Neuronal stem cell (in vitro differentiated cells): ENCODE data around the gene NMUR2.

Experiments used
- DNase-seq: peaks from one replicate; pipeline ENCODE4 v3.0.0-alpha.2; 2013; ENCODE audit warnings: low spot score
- H2AFZ ChIP-seq: one replicate; pipeline ENCODE4 v1.6.1; 2013; ENCODE audit warnings: mild to moderate bottlenecking, low read length, inconsistent platforms
- H2AK5ac ChIP-seq: 2 replicates; pipeline ENCODE4 v1.6.1; 2013; ENCODE audit warnings: low read depth, mild to moderate bottlenecking, inconsistent platforms, low read length, moderate library complexity, mixed read lengths
- H2BK120ac ChIP-seq: 2 replicates; pipeline ENCODE4 v1.6.1; 2013; ENCODE audit warnings: low read depth, mild to moderate bottlenecking, inconsistent platforms, low read length, moderate library complexity, mixed read lengths
- H2BK12ac ChIP-seq: one replicate; pipeline ENCODE4 v1.6.1; 2013; ENCODE audit warnings: low read length, inconsistent platforms
- H2BK15ac ChIP-seq: 2 replicates; pipeline ENCODE4 v1.6.1; 2013; ENCODE audit warnings: mild to moderate bottlenecking, low read length, inconsistent platforms, mixed read lengths
- H2BK5ac ChIP-seq: one replicate; pipeline ENCODE4 v1.6.1; 2013; ENCODE audit warnings: inconsistent platforms, mild to moderate bottlenecking, low read length, moderate library complexity
- H3K14ac ChIP-seq: one replicate; pipeline ENCODE4 v1.6.1; 2013; ENCODE audit warnings: low read length, inconsistent platforms
- H3K18ac ChIP-seq: 2 replicates; pipeline ENCODE4 v1.6.1; 2013; ENCODE audit warnings: low read length, inconsistent platforms
- H3K23ac ChIP-seq: 2 replicates; pipeline ENCODE4 v1.6.1; 2013; ENCODE audit warnings: low read depth, mild to moderate bottlenecking, mixed read lengths, low read length, inconsistent platforms; ENCODE audit not compliant: poor library complexity
- H3K27ac ChIP-seq: replicated peaks from 3 replicates; pipeline ENCODE4 v1.5.1; 2013; ENCODE audit warnings: low read length, inconsistent platforms
- H3K27me3 ChIP-seq, 3 experiments: 2 replicates each; pipeline ENCODE4 v1.6.1; 2013; ENCODE audit warnings: low read length in 3 of 3, mild to moderate bottlenecking in 2 of 3, inconsistent platforms in 1 of 3, low read depth in 1 of 3, mixed read lengths in 1 of 3, moderate library complexity in 1 of 3; ENCODE audit not compliant: control insufficient read depth in 3 of 3, insufficient read depth in 3 of 3
- H3K36me3 ChIP-seq, 2 donors: replicated peaks in 1 of 2; 2 replicates each; pipeline ENCODE4 v1.6.1; 2013; ENCODE audit warnings: low read length in 2 of 2; ENCODE audit not compliant: control insufficient read depth in 2 of 2, insufficient read depth in 2 of 2
- H3K4ac ChIP-seq: 2 replicates; pipeline ENCODE4 v1.6.1; 2013; ENCODE audit warnings: inconsistent platforms, mild to moderate bottlenecking, low read length, moderate library complexity
- H3K4me1 ChIP-seq, 2 donors: 1 replicate in 1 of 2; 2 replicates in 1 of 2; pipeline ENCODE4 v1.6.1; 2013; ENCODE audit warnings: low read length in 2 of 2, low read depth in 1 of 2; ENCODE audit not compliant: control insufficient read depth in 2 of 2, insufficient read depth in 1 of 2
- H3K4me2 ChIP-seq: one replicate; pipeline ENCODE4 v1.6.1; 2013; ENCODE audit warnings: mild to moderate bottlenecking, low read length, inconsistent platforms; ENCODE audit not compliant: insufficient read depth, poor library complexity, severe bottlenecking
- H3K4me3 ChIP-seq, 2 donors: 2 replicates each; pipeline ENCODE4 v1.5.1; 2013; ENCODE audit warnings: low read length in 2 of 2, mild to moderate bottlenecking in 2 of 2, inconsistent platforms in 1 of 2, moderate library complexity in 1 of 2
- H3K79me1 ChIP-seq: one replicate; pipeline ENCODE4 v1.6.1; 2013; ENCODE audit warnings: low read depth, mild to moderate bottlenecking, inconsistent platforms, low read length, moderate library complexity
- H3K9ac ChIP-seq: one replicate; pipeline ENCODE4 v1.6.1; 2013; ENCODE audit warnings: mild to moderate bottlenecking, low read depth, low read length, inconsistent platforms; ENCODE audit not compliant: poor library complexity
- H3K9me3 ChIP-seq, 2 donors: replicated peaks in 1 of 2; 2 replicates each; pipeline versions ENCODE3 to v1.6.1; 2013; ENCODE audit warnings: low read length in 2 of 2, mild to moderate bottlenecking in 2 of 2, inconsistent platforms in 1 of 2, low read depth in 1 of 2, mixed read lengths in 1 of 2, moderate library complexity in 1 of 2; ENCODE audit not compliant: control insufficient read depth in 2 of 2, insufficient read depth in 1 of 2
- H4K8ac ChIP-seq: one replicate; pipeline ENCODE4 v1.6.1; 2013; ENCODE audit warnings: low read depth, mild to moderate bottlenecking, inconsistent platforms, low read length, moderate library complexity
- H4K91ac ChIP-seq: one replicate; pipeline ENCODE4 v1.6.1; 2013; ENCODE audit warnings: low read length, low read depth, mild to moderate bottlenecking, inconsistent platforms; ENCODE audit not compliant: poor library complexity
- WGBS, 2 donors: extraction: QIAGEN DNeasy Blood & Tissue Kit; methylation state at CpG; one replicate each; pipeline ENCODE4 v1.1.7; 2013; ENCODE audit warnings: missing lambda C conversion rate in 2 of 2, mixed read lengths in 1 of 2; ENCODE audit not compliant: insufficient read length in 2 of 2, insufficient replicate concordance in 1 of 2; ENCODE audit errors: extremely low coverage in 2 of 2; 5-methylcytosine and 5-hydroxymethylcytosine counted together

Gene NMUR2

DNA sequence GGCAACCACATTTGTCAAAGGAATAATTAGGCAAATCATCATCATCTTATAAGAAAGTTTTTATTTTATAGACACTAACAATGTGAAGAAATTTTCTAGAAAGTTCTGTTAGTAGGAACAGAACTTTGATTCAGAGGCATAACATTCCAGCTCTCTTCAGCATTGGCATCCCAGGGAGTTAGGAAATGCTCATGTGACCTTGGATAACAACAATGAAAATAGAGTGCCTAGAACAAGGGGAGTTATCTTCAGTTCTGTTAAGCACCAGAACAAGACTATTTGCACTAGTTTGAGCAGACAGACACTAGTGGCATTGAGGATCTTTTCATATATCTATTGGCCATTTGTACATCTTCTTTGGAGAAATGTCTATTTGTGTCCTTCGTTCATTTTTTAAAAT is 7.0 kb upstream of the NMUR2 start:
- Histone ChIP-seq H3K27ac (no peak overlapping the region), H3K9me3 (no peaks in the 10 kb centered on the region), H2BK120ac (no peak overlapping the region), H2BK12ac (no peak overlapping the region), H3K23ac (no peak overlapping the region), H3K4me3 (no peak overlapping the region), H3K4me1 (peaks cover 0 to 2% of the 10 kb centered on the region in 2 donors), H4K8ac (no peak overlapping the region), H3K79me1 (peaks cover 2% of the 10 kb centered on the region), H4K91ac (no peak overlapping the region), H2BK15ac (no peak overlapping the region), H3K4me2 (no peak overlapping the region), H3K36me3 (no peaks in the 10 kb centered on the region), H3K18ac (no peak overlapping the region), H2AK5ac (no peak overlapping the region), H3K27me3 (no peaks in the 10 kb centered on the region), H3K9ac (no peak overlapping the region), H2AFZ (no peak overlapping the region), H3K14ac (no peak overlapping the region), H3K4ac (no peak overlapping the region), H2BK5ac (no peak overlapping the region)
- DNase-seq = no peak
- WGBS, 2 donors = no CpG with 5 or more reads among the region's 1 CpG

- H3K9ac ChIP-seq = no peak overlapping the region
- no peak overlapping the region for H3K4me2 ChIP-seq
- H3K9me3 ChIP-seq = no peaks in the 10 kb centered on the region
- peaks cover 2% of the 10 kb centered on the region for H3K79me1 ChIP-seq
- no peak overlapping the region for H4K8ac ChIP-seq
- no peaks in the 10 kb centered on the region for H3K27me3 ChIP-seq
- H2BK15ac ChIP-seq = no peak overlapping the region
- H3K23ac ChIP-seq = no peak overlapping the region
- no peak overlapping the region for H2BK5ac ChIP-seq
- H3K14ac ChIP-seq = no peak overlapping the region
- H2AK5ac ChIP-seq = no peak overlapping the region
- H2BK12ac ChIP-seq = no peak overlapping the region
- H3K36me3 ChIP-seq = no peaks in the 10 kb centered on the region
- no peak overlapping the region for H3K27ac ChIP-seq
- no peak overlapping the region for H3K4ac ChIP-seq
- no peak overlapping the region for H3K4me3 ChIP-seq
- no peak overlapping the region for H2AFZ ChIP-seq
- no peak overlapping the region for H3K18ac ChIP-seq
- no peak overlapping the region for H4K91ac ChIP-seq
- H2BK120ac ChIP-seq = no peak overlapping the region
- peaks cover 0 to 3% of the 10 kb centered on the region in 2 donors for H3K4me1 ChIP-seq
- DNase-seq = no peak
- WGBS, 2 donors = no CpG with 5 or more reads among the region's 1 CpG
Observed at GRCh38 chr5:152406082-152406481, 1.0 kb upstream of the NMUR2 start.

DNA sequence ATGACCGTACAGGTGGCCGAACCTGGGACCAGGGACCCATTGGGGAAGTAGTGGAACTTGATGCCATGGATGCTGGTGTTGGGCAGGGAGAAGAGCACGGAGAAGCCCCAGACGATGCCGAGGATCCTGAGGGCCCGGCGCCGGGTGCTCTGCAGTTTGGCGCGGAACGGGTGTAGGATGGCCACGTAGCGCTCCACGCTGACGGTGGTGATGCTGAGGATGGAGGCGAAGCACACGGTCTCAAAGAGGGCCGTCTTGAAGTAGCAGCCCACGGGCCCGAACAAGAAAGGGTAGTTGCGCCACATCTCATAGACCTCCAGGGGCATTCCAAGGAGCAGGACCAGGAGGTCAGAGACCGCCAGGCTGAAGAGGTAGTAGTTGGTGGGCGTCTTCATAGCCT is 585 bp downstream of the NMUR2 start:
- H3K4me1 ChIP-seq = peaks cover 0 to 3% of the 10 kb centered on the region in 2 donors
- no peak overlapping the region for H3K9ac ChIP-seq
- H2AFZ ChIP-seq = no peak overlapping the region
- H3K18ac ChIP-seq = peak overlapping the region; percentile 32
- H4K8ac ChIP-seq = no peak overlapping the region
- no peak overlapping the region for H3K4ac ChIP-seq
- no peak overlapping the region for H3K14ac ChIP-seq
- WGBS, 2 donors = no CpG with 5 or more reads among the region's 23 CpGs
- no peak overlapping the region for H4K91ac ChIP-seq
- H2BK5ac ChIP-seq = no peak overlapping the region
- no peak overlapping the region for H2BK120ac ChIP-seq
- H3K4me3 ChIP-seq = peak overlapping the region in 1 of 2 donors; percentile 29
- peak overlapping the region; percentile 47 for H3K23ac ChIP-seq
- H3K36me3 ChIP-seq = no peaks in the 10 kb centered on the region
- no peak overlapping the region for H3K4me2 ChIP-seq
- no peak overlapping the region for H2BK12ac ChIP-seq
- no peak overlapping the region for H2AK5ac ChIP-seq
- H3K79me1 ChIP-seq = peaks cover 2% of the 10 kb centered on the region
- DNase-seq = no peak
- H2BK15ac ChIP-seq = no peak overlapping the region
- H3K27ac ChIP-seq = no peak overlapping the region
- no peaks in the 10 kb centered on the region for H3K27me3 ChIP-seq
- H3K9me3 ChIP-seq = no peaks in the 10 kb centered on the region

DNA sequence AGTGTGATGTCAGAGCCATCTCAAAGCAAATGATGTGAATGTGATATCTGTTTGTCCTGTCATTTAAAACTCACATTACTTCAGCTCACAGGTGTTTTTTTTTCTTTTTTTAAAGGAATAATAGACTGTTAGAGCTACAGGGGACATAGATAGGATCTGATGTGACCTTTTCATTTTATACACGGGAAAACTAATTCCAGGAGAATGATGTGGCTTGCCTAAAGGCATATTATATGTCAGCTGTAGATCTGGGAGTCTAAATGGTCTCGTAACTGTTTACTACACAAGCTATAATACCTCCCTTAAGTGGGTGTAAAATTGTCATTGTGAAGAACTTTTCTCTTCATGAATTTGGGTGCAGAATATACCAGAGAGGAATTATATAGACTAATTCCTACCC is 2.0 kb downstream of the NMUR2 start:
- H3K14ac ChIP-seq = no peak overlapping the region
- H3K18ac ChIP-seq = no peak overlapping the region
- H2BK12ac ChIP-seq = no peak overlapping the region
- H2BK15ac ChIP-seq = no peak overlapping the region
- H3K36me3 ChIP-seq = no peaks in the 10 kb centered on the region
- H3K4me3 ChIP-seq = no peak overlapping the region
- H3K9me3 ChIP-seq = no peaks in the 10 kb centered on the region
- no peak overlapping the region for H2BK120ac ChIP-seq
- WGBS, 2 donors = no CpG with 5 or more reads among the region's 2 CpGs
- H2AFZ ChIP-seq = no peak overlapping the region
- no peak overlapping the region for H2AK5ac ChIP-seq
- H3K4ac ChIP-seq = no peak overlapping the region
- H2BK5ac ChIP-seq = no peak overlapping the region
- H3K79me1 ChIP-seq = no peaks in the 10 kb centered on the region
- no peak overlapping the region for H3K9ac ChIP-seq
- peaks cover 0 to 3% of the 10 kb centered on the region in 2 donors for H3K4me1 ChIP-seq
- DNase-seq = no peak
- no peaks in the 10 kb centered on the region for H3K27me3 ChIP-seq
- no peak overlapping the region for H4K8ac ChIP-seq
- no peak overlapping the region for H3K27ac ChIP-seq
- no peak overlapping the region for H4K91ac ChIP-seq
- no peak overlapping the region for H3K4me2 ChIP-seq
- no peak overlapping the region for H3K23ac ChIP-seq
